Stimulated activated naive CD8-positive, alpha-beta T cell treated with anti-CD3 and anti-CD28 coated beads, Interleukin-15, amount 100 ng/mL, for 72 hours (primary cell): ENCODE results near the gene FAXC.

ENCODE experiments used
- ATAC-seq: fragments of 150-1000 bp; cut with Tn5 transposase; 2 replicates; pipeline ENCODE4 v1.10.0; 2021; ENCODE audit warnings: mild to moderate bottlenecking, moderate library complexity
- DNase-seq, 2 donors: peaks; one replicate each; pipeline ENCODE4 v3.0.0; 2021 to 2022
- H3K27ac Mint-ChIP-seq, 2 donors: one replicate each; pipeline ENCODE4 v1.8.0; 2022; ENCODE audit warnings: mild to moderate bottlenecking in 2 of 2, mixed read lengths in 2 of 2, moderate library complexity in 2 of 2
- H3K27me3 Mint-ChIP-seq: one replicate; pipeline ENCODE4 v1.8.0; 2022; ENCODE audit warnings: mixed read lengths
- H3K4me1 Mint-ChIP-seq: one replicate; pipeline ENCODE4 v1.8.0; 2022; ENCODE audit warnings: mild to moderate bottlenecking, mixed read lengths
- H3K4me3 Mint-ChIP-seq, 2 donors: one replicate each; pipeline ENCODE4 v1.8.0; 2022; ENCODE audit warnings: mild to moderate bottlenecking in 2 of 2, mixed read lengths in 2 of 2, moderate library complexity in 1 of 2
- H3K9me3 Mint-ChIP-seq, 2 donors: one replicate each; pipeline ENCODE4 v1.8.0; 2022; ENCODE audit warnings: mixed read lengths in 2 of 2

FAXC gene

GRCh38 chr6:99349171-99350141 is at the start of gene FAXC:
Gene FAXC, minus strand, starts transcription at chr6:99349674. Its CDS starts 302 bp downstream, at chr6:99349372.
- Mint-ChIP-seq H3K4me3 (peak within 1 kb of the TSS; percentile 50 to 61), H3K4me1 (peaks cover 1% of the 10 kb centered on the region), H3K27ac (no peak within 1 kb of the TSS), H3K27me3 (peaks cover 84% of the 10 kb centered on the region), H3K9me3 (no peaks in the 10 kb centered on the region)
- DNase-seq (no peak), ATAC-seq (peak; percentile 64)

GRCh38 chr6:99397287-99397686 is 47.8 kb upstream of the FAXC start:
- Mint-ChIP-seq H3K27me3 (no peaks in the 10 kb centered on the region), H3K27ac (no peak overlapping the region), H3K4me3 (no peak overlapping the region), H3K4me1 (peaks cover 13% of the 10 kb centered on the region), H3K9me3 (no peaks in the 10 kb centered on the region)
- DNase-seq (no peak), ATAC-seq (no peak)

GRCh38 chr6:99393698-99394531 is 44.4 kb upstream of the FAXC start, which contains the start of gene COQ3:
Gene COQ3, minus strand, starts transcription at chr6:99394195. Its CDS starts 16 bp downstream, at chr6:99394179.
- peak; percentile 82 for ATAC-seq

GRCh38 chr6:99393366-99393697 is 43.9 kb upstream of the FAXC start:
- peak overlapping the region; percentile 94 for H3K4me3 Mint-ChIP-seq
- H3K9me3 Mint-ChIP-seq: no peaks in the 10 kb centered on the region
- peaks cover 15% of the 10 kb centered on the region for H3K4me1 Mint-ChIP-seq
- peak overlapping the region; percentile 96 to 97 for H3K27ac Mint-ChIP-seq
- ATAC-seq: peak; percentile 39
- no peak for DNase-seq
- H3K27me3 Mint-ChIP-seq: no peaks in the 10 kb centered on the region

More at GRCh38 chr6:99393698-99394531, 44.4 kb upstream of the FAXC start, which contains the start of gene COQ3:
- H3K4me3 Mint-ChIP-seq: peak within 1 kb of the TSS; percentile 94
- peaks cover 15% of the 10 kb centered on the region for H3K4me1 Mint-ChIP-seq
- no peaks in the 10 kb centered on the region for H3K9me3 Mint-ChIP-seq
- no peaks in the 10 kb centered on the region for H3K27me3 Mint-ChIP-seq
- H3K27ac Mint-ChIP-seq: peak within 1 kb of the TSS; percentile 96 to 97
- peak; percentile 72 to 73 for DNase-seq

- DNase-seq (no peak), ATAC-seq (no peak)
- Mint-ChIP-seq H3K4me1 (peaks cover 15% of the 10 kb centered on the region), H3K9me3 (no peaks in the 10 kb centered on the region), H3K27ac (no peak overlapping the region), H3K27me3 (no peaks in the 10 kb centered on the region), H3K4me3 (no peak overlapping the region)
These were observed 41.4 kb upstream of the FAXC start for GRCh38 chr6:99390896-99391295.

GRCh38 chr6:99384507-99384906 is 35.0 kb upstream of the FAXC start:
- H3K4me1 Mint-ChIP-seq: no peaks in the 10 kb centered on the region
- no peak overlapping the region for H3K27ac Mint-ChIP-seq
- no peaks in the 10 kb centered on the region for H3K27me3 Mint-ChIP-seq
- DNase-seq (no peak), ATAC-seq (no peak)
- no peak overlapping the region for H3K4me3 Mint-ChIP-seq
- H3K9me3 Mint-ChIP-seq: no peaks in the 10 kb centered on the region

GRCh38 chr6:99378636-99379035 is 29.2 kb upstream of the FAXC start:
- ATAC-seq: no peak
- H3K27ac Mint-ChIP-seq: no peak overlapping the region
- no peaks in the 10 kb centered on the region for H3K9me3 Mint-ChIP-seq
- no peak overlapping the region for H3K4me3 Mint-ChIP-seq
- no peaks in the 10 kb centered on the region for H3K27me3 Mint-ChIP-seq
- no peak for DNase-seq
- no peaks in the 10 kb centered on the region for H3K4me1 Mint-ChIP-seq

- H3K4me3 Mint-ChIP-seq: no peak overlapping the region
- no peaks in the 10 kb centered on the region for H3K9me3 Mint-ChIP-seq
- H3K27ac Mint-ChIP-seq: no peak overlapping the region
- H3K4me1 Mint-ChIP-seq: no peaks in the 10 kb centered on the region
- ATAC-seq (no peak), DNase-seq (no peak)
- no peaks in the 10 kb centered on the region for H3K27me3 Mint-ChIP-seq
These were observed 20.1 kb upstream of the FAXC start for GRCh38 chr6:99369533-99369932.

- no peak overlapping the region for H3K4me3 Mint-ChIP-seq
- H3K27ac Mint-ChIP-seq: no peak overlapping the region
- DNase-seq (no peak), ATAC-seq (no peak)
- H3K4me1 Mint-ChIP-seq: peaks cover 5% of the 10 kb centered on the region
- H3K27me3 Mint-ChIP-seq: peaks cover 2% of the 10 kb centered on the region
- no peaks in the 10 kb centered on the region for H3K9me3 Mint-ChIP-seq
These were observed 17.4 kb upstream of the FAXC start for GRCh38 chr6:99366852-99367251.

GRCh38 chr6:99364026-99364425 is 14.6 kb upstream of the FAXC start:
- no peaks in the 10 kb centered on the region for H3K9me3 Mint-ChIP-seq
- H3K4me1 Mint-ChIP-seq: peaks cover 5% of the 10 kb centered on the region
- H3K4me3 Mint-ChIP-seq: no peak overlapping the region
- peak; percentile 78 for ATAC-seq
- no peak overlapping the region for H3K27ac Mint-ChIP-seq
- DNase-seq: no peak
- peaks cover 10% of the 10 kb centered on the region for H3K27me3 Mint-ChIP-seq

GRCh38 chr6:99362678-99363268 is 13.3 kb upstream of the FAXC start:
- DNase-seq (no peak), ATAC-seq (peak; percentile 81)
- Mint-ChIP-seq H3K9me3 (no peaks in the 10 kb centered on the region), H3K27me3 (peaks cover 12% of the 10 kb centered on the region), H3K4me1 (peaks cover 5% of the 10 kb centered on the region), H3K4me3 (no peak overlapping the region), H3K27ac (no peak overlapping the region)

- Mint-ChIP-seq H3K27me3 (peaks cover 38% of the 10 kb centered on the region), H3K4me1 (peaks cover 5% of the 10 kb centered on the region), H3K9me3 (no peaks in the 10 kb centered on the region), H3K4me3 (no peak overlapping the region), H3K27ac (no peak overlapping the region)
- no peak for DNase-seq
- no peak for ATAC-seq
These were observed 10.3 kb upstream of the FAXC start for GRCh38 chr6:99359800-99360199.

GRCh38 chr6:99356641-99357040 is 7.2 kb upstream of the FAXC start:
- Mint-ChIP-seq H3K4me1 (no peaks in the 10 kb centered on the region), H3K4me3 (no peak overlapping the region), H3K27ac (no peak overlapping the region), H3K9me3 (no peaks in the 10 kb centered on the region), H3K27me3 (peaks cover 58% of the 10 kb centered on the region)
- no peak for DNase-seq
- ATAC-seq: no peak

GRCh38 chr6:99354983-99355382 is 5.5 kb upstream of the FAXC start:
- no peak for ATAC-seq

GRCh38 chr6:99353126-99353525 is 3.7 kb upstream of the FAXC start:
- no peak overlapping the region for H3K4me3 Mint-ChIP-seq
- H3K27me3 Mint-ChIP-seq: peaks cover 82% of the 10 kb centered on the region
- H3K9me3 Mint-ChIP-seq: no peaks in the 10 kb centered on the region
- DNase-seq (no peak), ATAC-seq (no peak)
- no peak overlapping the region for H3K27ac Mint-ChIP-seq
- no peaks in the 10 kb centered on the region for H3K4me1 Mint-ChIP-seq

More at GRCh38 chr6:99354983-99355382, 5.5 kb upstream of the FAXC start:
- no peak for DNase-seq
- H3K4me1 Mint-ChIP-seq: no peaks in the 10 kb centered on the region
- no peak overlapping the region for H3K27ac Mint-ChIP-seq
- H3K27me3 Mint-ChIP-seq: peaks cover 69% of the 10 kb centered on the region
- no peaks in the 10 kb centered on the region for H3K9me3 Mint-ChIP-seq
- H3K4me3 Mint-ChIP-seq: no peak overlapping the region
